HepG2 (cell line): ENCODE measurements around the gene F12. TPM values are rescaled to one million over a fixed set of nuclear protein-coding genes. Genes with fewer than 3 reads are reported as not detected.

Experiments
- ARID5B ChIP-seq: IDR thresholded peaks from 2 replicates; pipeline ENCODE4 v1.4.0; 2020; ENCODE audit warnings: mild to moderate bottlenecking, missing genetic modification reagents
- ATF1 ChIP-seq: IDR thresholded peaks from 2 replicates; pipeline ENCODE4 v1.6.1; 2016; ENCODE audit warnings: mild to moderate bottlenecking, control low read depth
- ATF4 ChIP-seq, 2 experiments: fragments of 450-650 bp in 1 of 2; sonication (generic) in 1 of 2; formaldehyde crosslinking; IDR thresholded peaks; 2 replicates each; pipeline versions ENCODE4 v1.5.0 to v1.8.0; 2020 to 2022; ENCODE audit warnings: mild to moderate bottlenecking in 1 of 2, missing genetic modification reagents in 1 of 2
- BRD4 ChIP-seq: sonication (generic); formaldehyde crosslinking; IDR thresholded peaks from 2 replicates; pipeline ENCODE4 v1.4.0; 2020; ENCODE audit warnings: missing genetic modification reagents
- ELF3 ChIP-seq: IDR thresholded peaks from 2 replicates; pipeline ENCODE4 v1.6.1; 2016; ENCODE audit warnings: missing genetic modification reagents, missing compliant biosample characterization
- FOSL1 ChIP-seq: sonication (generic); formaldehyde crosslinking; IDR thresholded peaks from 2 replicates; pipeline ENCODE4 v1.9.0; 2021; ENCODE audit warnings: missing genetic modification reagents, borderline replicate concordance
- GATAD1 ChIP-seq: IDR thresholded peaks from 2 replicates; pipeline ENCODE4 v1.6.1; 2016; ENCODE audit warnings: missing genetic modification reagents, missing compliant biosample characterization
- IKZF5 ChIP-seq: IDR thresholded peaks from 2 replicates; pipeline ENCODE4 v1.6.1; 2018; ENCODE audit warnings: missing genetic modification reagents, mild to moderate bottlenecking, missing compliant biosample characterization
- ISL2 ChIP-seq: sonication (generic); formaldehyde crosslinking; IDR thresholded peaks from 2 replicates; pipeline ENCODE4 v1.5.0; 2020; ENCODE audit warnings: missing genetic modification reagents
- KDM3A ChIP-seq: IDR thresholded peaks from 2 replicates; pipeline ENCODE4 v1.6.1; 2018; ENCODE audit warnings: low read depth, missing compliant biosample characterization
- MTF2 ChIP-seq: sonication (generic); formaldehyde crosslinking; IDR thresholded peaks from 2 replicates; pipeline ENCODE4 v1.5.0; 2020; ENCODE audit warnings: missing genetic modification reagents, borderline replicate concordance
- NBN ChIP-seq: fragments of 450-650 bp; conservative IDR thresholded peaks from 2 replicates; pipeline ENCODE4 v1.6.1; 2017
- NFE2L1 ChIP-seq: sonication (generic); formaldehyde crosslinking; IDR thresholded peaks from 2 replicates; pipeline ENCODE4 v1.4.0; 2020; ENCODE audit warnings: missing genetic modification reagents, mild to moderate bottlenecking, borderline replicate concordance
- TGIF2 ChIP-seq: IDR thresholded peaks from 2 replicates; pipeline ENCODE4 v1.6.1; 2016; ENCODE audit warnings: control low read depth, missing compliant biosample characterization
- TOPORS ChIP-seq: sonication (generic); formaldehyde crosslinking; IDR thresholded peaks from 2 replicates; pipeline ENCODE4 v1.8.0; 2023; ENCODE audit warnings: mild to moderate bottlenecking, missing genetic modification reagents
- YY1 ChIP-seq: IDR thresholded peaks from 2 replicates; pipeline ENCODE4 v1.6.1; 2011; ENCODE audit warnings: low read length, low read depth, moderate library complexity, mild to moderate bottlenecking; ENCODE audit not compliant: insufficient read depth, insufficient replicate concordance
- ZFX ChIP-seq: sonication (generic); formaldehyde crosslinking; IDR thresholded peaks from 2 replicates; pipeline ENCODE4 v1.4.0; 2020; ENCODE audit warnings: mild to moderate bottlenecking, low read depth, missing genetic modification reagents, moderate library complexity
- ZNF431 ChIP-seq: sonication (generic); formaldehyde crosslinking; IDR thresholded peaks from 2 replicates; pipeline ENCODE4 v1.9.0; 2022; ENCODE audit warnings: missing genetic modification reagents, low read depth, mild to moderate bottlenecking, borderline replicate concordance
- ZNF512B ChIP-seq: sonication (generic); formaldehyde crosslinking; IDR thresholded peaks from 2 replicates; pipeline ENCODE4 v1.5.1; 2020; ENCODE audit warnings: missing genetic modification reagents, mild to moderate bottlenecking, borderline replicate concordance
- ZNF660 ChIP-seq: sonication (generic); formaldehyde crosslinking; IDR thresholded peaks from 2 replicates; pipeline ENCODE4 v1.5.1; 2020; ENCODE audit warnings: mild to moderate bottlenecking, low read depth, missing genetic modification reagents, borderline replicate concordance
- ZNF678 ChIP-seq: sonication (generic); formaldehyde crosslinking; IDR thresholded peaks from 2 replicates; pipeline ENCODE4 v1.4.0; 2020; ENCODE audit warnings: mild to moderate bottlenecking, missing genetic modification reagents
- polyA plus RNA-seq, 8 experiments: library from polyadenylated mRNA; depleted of rRNA in 3 of 8; stranded (reverse) in 7 of 8; unstranded in 1 of 8; fragments of >200 nt; fragmentation: Illumina TruSeq in 4 of 8; extraction: Trizol in 4 of 8; gene quantifications; 2 replicates each; pipeline versions ENCODE4 v1.2.1 to v1.2.3, GENCODE V29; 2011 to 2016; ENCODE audit warnings: low read depth in 4 of 8, missing spikeins in 1 of 8, mixed read lengths in 1 of 8; ENCODE audit not compliant: insufficient read depth in 1 of 8
- total RNA-seq, 5 experiments: library from RNA; depleted of rRNA; stranded (reverse); fragments of >200 nt; fragmentation: Illumina TruSeq; extraction: Trizol; gene quantifications; 2 replicates each; pipeline ENCODE4 v1.2.3, GENCODE V29; 2016; ENCODE audit warnings: low read depth in 1 of 5

The F12 gene
- total and polyA plus RNA-seq, 2 of the 13 experiments (the other 11 are each of a cell fraction or from before 2014, with no cell fraction given) = 2.5 to 3.0 TPM

- TF ChIP-seq ZFX (CRISPR knock-in tag) (peak; percentile 38), FOSL1 (CRISPR knock-in tag) (no peak), ISL2 (CRISPR knock-in tag) (0 out of 2 replicates have a peak, but pooled peaks have one; percentile 7), BRD4 (peak; percentile 49; the same call in 1 of the 2 replicates), GATAD1 (CRISPR knock-in tag) (no peak), TGIF2 (CRISPR knock-in tag) (0 out of 2 replicates have a peak, but pooled peaks have one; percentile 18), NBN (no peak), ATF4 (CRISPR knock-in tag; IDR thresholded peaks at IDR 0.05) (no peak; a peak in 1 of 4 replicates), IKZF5 (CRISPR knock-in tag) (peak; percentile 37; the same call in 1 of the 2 replicates), NFE2L1 (CRISPR knock-in tag) (no peak), KDM3A (CRISPR knock-in tag) (no peak), ZNF678 (CRISPR knock-in tag) (no peak), ARID5B (CRISPR knock-in tag) (no peak; the same call in 1 of the 2 replicates), ZNF431 (CRISPR knock-in tag) (no peak), TOPORS (CRISPR knock-in tag) (no peak), ELF3 (CRISPR knock-in tag) (no peak), ZNF512B (CRISPR knock-in tag) (no peak), MTF2 (no peak), ATF1 (no peak), YY1 (peak; percentile 15), ZNF660 (CRISPR knock-in tag) (no peak)
Measured at GRCh38 chr5:177455661-177456590, 46.6 kb upstream of the F12 start (continued).
